ENCODE results near the gene STARD5. TPM values are rescaled to one million over a fixed set of nuclear protein-coding genes. Genes with fewer than 3 reads are reported as not detected.

STARD5 gene
- total RNA-seq, 3 donors from 2014 or later: 16.6 to 38.9 (median 33.4) TPM

GRCh38 chr15:81284256-81285031 is 39.5 kb downstream of the STARD5 start:
- no peak for TF ChIP-seq CTCF (IDR thresholded peaks at IDR 0.05)
- Histone ChIP-seq H3K4me1 (ENCODE audit: low read depth) (peaks cover 18% of the 10 kb centered on the region), H3K36me3 (ENCODE audit: low read depth) (no peaks in the 10 kb centered on the region), H3K4me3 (no peak overlapping the region), H3K9me3 (no peaks in the 10 kb centered on the region)
- DNase-seq (no peak), ATAC-seq (no peak)
- intact Hi-C loops (cut with DNase I, micrococcal nuclease): no loop called here

- H3K36me3 ChIP-seq (ENCODE audit: low read depth): no peaks in the 10 kb centered on the region
- no peak for TF ChIP-seq CTCF (IDR thresholded peaks at IDR 0.05)
- intact Hi-C loops (cut with DNase I, micrococcal nuclease): no loop called here
- DNase-seq (no peak), ATAC-seq (no peak)
- no peaks in the 10 kb centered on the region for H3K9me3 ChIP-seq
- H3K4me3 ChIP-seq: no peak overlapping the region
- peaks cover 18% of the 10 kb centered on the region for H3K4me1 ChIP-seq (ENCODE audit: low read depth)
Observed at GRCh38 chr15:81282911-81283310, 41.0 kb downstream of the STARD5 start.

GRCh38 chr15:81282606-81282895 is 41.4 kb downstream of the STARD5 start:
- intact Hi-C loops (cut with DNase I, micrococcal nuclease): no loop called here
- ATAC-seq: no peak
- H3K4me3 ChIP-seq: no peak overlapping the region
- TF ChIP-seq CTCF (IDR thresholded peaks at IDR 0.05): no peak
- no peaks in the 10 kb centered on the region for H3K9me3 ChIP-seq
- H3K4me1 ChIP-seq (ENCODE audit: low read depth): peaks cover 18% of the 10 kb centered on the region
- H3K36me3 ChIP-seq (ENCODE audit: low read depth): no peaks in the 10 kb centered on the region
- DNase-seq: no peak

- Histone ChIP-seq H3K36me3 (ENCODE audit: low read depth) (no peaks in the 10 kb centered on the region), H3K4me3 (no peak overlapping the region), H3K9me3 (no peaks in the 10 kb centered on the region), H3K4me1 (ENCODE audit: low read depth) (peaks cover 18% of the 10 kb centered on the region)
- ATAC-seq (no peak), DNase-seq (no peak)
- intact Hi-C loops (cut with DNase I, micrococcal nuclease): no loop called here
- TF ChIP-seq CTCF (IDR thresholded peaks at IDR 0.05): no peak
Observed at GRCh38 chr15:81281766-81282605, 42.0 kb downstream of the STARD5 start.

- intact Hi-C loops (cut with DNase I, micrococcal nuclease): no loop called here
- no peaks in the 10 kb centered on the region for H3K36me3 ChIP-seq (ENCODE audit: low read depth)
- no peak overlapping the region for H3K4me3 ChIP-seq
Observed at GRCh38 chr15:81281456-81281735, 42.5 kb downstream of the STARD5 start.

More at GRCh38 chr15:81281456-81281735, 42.5 kb downstream of the STARD5 start:
- ATAC-seq (no peak), DNase-seq (no peak)
- Histone ChIP-seq H3K9me3 (no peaks in the 10 kb centered on the region), H3K4me1 (ENCODE audit: low read depth) (peaks cover 18% of the 10 kb centered on the region)
- TF ChIP-seq CTCF (IDR thresholded peaks at IDR 0.05): no peak

Data from mucosa of descending colon (tissue), 3 donors.